Loucy (cell line): ENCODE measurements around the gene TMEM89.

Experiments
- H2AFZ ChIP-seq: fragments of 200-600 bp; sonication (generic); 2 replicates; pipeline ENCODE4 v1.6.0; 2016; ENCODE audit warnings: antibody characterized with exemption, mild to moderate bottlenecking, low read length, moderate library complexity
- H3F3A ChIP-seq: fragments of 200-600 bp; 2 replicates; pipeline ENCODE4 v1.6.0; 2016; ENCODE audit warnings: antibody characterized with exemption, low read depth, mild to moderate bottlenecking
- H3K27me3 ChIP-seq: fragments of 200-600 bp; sonication (generic); 2 replicates; pipeline ENCODE4 v1.6.1; 2014; ENCODE audit warnings: low read length, mild to moderate bottlenecking; ENCODE audit not compliant: insufficient read depth, poor library complexity, severe bottlenecking
- H3K36me3 ChIP-seq: fragments of 200-600 bp; sonication (generic); 2 replicates; pipeline ENCODE4 v1.6.1; 2016; ENCODE audit warnings: low read length; ENCODE audit not compliant: insufficient read depth
- H3K4me1 ChIP-seq: fragments of 200-600 bp; sonication (generic); 2 replicates; pipeline ENCODE4 v1.5.1; 2014; ENCODE audit warnings: low read length, mild to moderate bottlenecking; ENCODE audit not compliant: insufficient read depth, poor library complexity, severe bottlenecking
- H3K4me2 ChIP-seq: fragments of 200-600 bp; sonication (generic); 2 replicates; pipeline ENCODE4 v1.6.0; 2014; ENCODE audit warnings: antibody characterized with exemption, low read length, low read depth, mild to moderate bottlenecking; ENCODE audit not compliant: poor library complexity, severe bottlenecking
- H3K4me3 ChIP-seq: fragments of 200-600 bp; sonication (generic); 2 replicates; pipeline ENCODE4 v1.5.1; 2014; ENCODE audit warnings: low read length, mild to moderate bottlenecking, mixed read lengths; ENCODE audit not compliant: poor library complexity, severe bottlenecking
- H3K79me2 ChIP-seq: fragments of 200-600 bp; sonication (generic); 2 replicates; pipeline ENCODE4 v1.6.1; 2014; ENCODE audit warnings: low read length; ENCODE audit not compliant: insufficient read depth
- H3K9ac ChIP-seq: fragments of 200-600 bp; sonication (generic); 2 replicates; pipeline ENCODE4 v1.6.0; 2014; ENCODE audit warnings: mild to moderate bottlenecking, low read depth, low read length, moderate library complexity; ENCODE audit not compliant: poor library complexity, severe bottlenecking
- H3K9me2 ChIP-seq: fragments of 200-600 bp; sonication (generic); replicated peaks from 2 replicates; pipeline ENCODE4 v1.6.1; 2016; ENCODE audit warnings: low read depth, low read length, mixed read lengths
- H3K9me3 ChIP-seq: fragments of 200-600 bp; sonication (generic); 2 replicates; pipeline ENCODE4 v1.6.1; 2014; ENCODE audit warnings: mild to moderate bottlenecking, antibody characterized with exemption, low read length, low read depth; ENCODE audit not compliant: insufficient read depth
- H4K20me1 ChIP-seq: fragments of 200-600 bp; sonication (generic); 2 replicates; pipeline ENCODE4 v1.6.0; 2014; ENCODE audit warnings: antibody characterized with exemption, low read length, mild to moderate bottlenecking; ENCODE audit not compliant: insufficient read depth, poor library complexity, severe bottlenecking
- EZH2phosphoT487 ChIP-seq: fragments of 200-600 bp; IDR thresholded peaks from 2 replicates; pipeline ENCODE4 v1.6.1; 2018; ENCODE audit warnings: antibody characterized with exemption, mild to moderate bottlenecking, moderate library complexity, borderline replicate concordance
- TF ChIP-seq, protein P1 (sequence below): fragments of 200-600 bp; sonication (generic); conservative IDR thresholded peaks from 2 replicates; pipeline ENCODE4 v1.5.1; 2014; ENCODE audit warnings: mild to moderate bottlenecking, antibody characterized with exemption, low read length

TMEM89 gene

GRCh38 chr3:48591886-48592518 is 29.6 kb downstream of the TMEM89 start:
- no peaks in the 10 kb centered on the region for H3K36me3 ChIP-seq
- no peaks in the 10 kb centered on the region for H3K4me1 ChIP-seq
- H3F3A ChIP-seq: no peaks in the 10 kb centered on the region
- no peak overlapping the region for H3K9ac ChIP-seq
- no peak overlapping the region for H3K4me2 ChIP-seq
- no peak overlapping the region for H2AFZ ChIP-seq
- TF ChIP-seq EZH2phosphoT487: no peak
- TF ChIP-seq, protein P1, sequence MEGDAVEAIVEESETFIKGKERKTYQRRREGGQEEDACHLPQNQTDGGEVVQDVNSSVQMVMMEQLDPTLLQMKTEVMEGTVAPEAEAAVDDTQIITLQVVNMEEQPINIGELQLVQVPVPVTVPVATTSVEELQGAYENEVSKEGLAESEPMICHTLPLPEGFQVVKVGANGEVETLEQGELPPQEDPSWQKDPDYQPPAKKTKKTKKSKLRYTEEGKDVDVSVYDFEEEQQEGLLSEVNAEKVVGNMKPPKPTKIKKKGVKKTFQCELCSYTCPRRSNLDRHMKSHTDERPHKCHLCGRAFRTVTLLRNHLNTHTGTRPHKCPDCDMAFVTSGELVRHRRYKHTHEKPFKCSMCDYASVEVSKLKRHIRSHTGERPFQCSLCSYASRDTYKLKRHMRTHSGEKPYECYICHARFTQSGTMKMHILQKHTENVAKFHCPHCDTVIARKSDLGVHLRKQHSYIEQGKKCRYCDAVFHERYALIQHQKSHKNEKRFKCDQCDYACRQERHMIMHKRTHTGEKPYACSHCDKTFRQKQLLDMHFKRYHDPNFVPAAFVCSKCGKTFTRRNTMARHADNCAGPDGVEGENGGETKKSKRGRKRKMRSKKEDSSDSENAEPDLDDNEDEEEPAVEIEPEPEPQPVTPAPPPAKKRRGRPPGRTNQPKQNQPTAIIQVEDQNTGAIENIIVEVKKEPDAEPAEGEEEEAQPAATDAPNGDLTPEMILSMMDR: no peak
- no peaks in the 10 kb centered on the region for H3K9me3 ChIP-seq
- H3K4me3 ChIP-seq: no peak overlapping the region
- H3K79me2 ChIP-seq: no peaks in the 10 kb centered on the region
- no peaks in the 10 kb centered on the region for H4K20me1 ChIP-seq
- no peaks in the 10 kb centered on the region for H3K27me3 ChIP-seq
- H3K9me2 ChIP-seq: no peaks in the 10 kb centered on the region

- TF ChIP-seq, protein P1: no peak
- no peak for TF ChIP-seq EZH2phosphoT487
- no peak overlapping the region for H2AFZ ChIP-seq
- no peak overlapping the region for H3K4me3 ChIP-seq
- no peaks in the 10 kb centered on the region for H4K20me1 ChIP-seq
- H3K36me3 ChIP-seq: no peaks in the 10 kb centered on the region
- H3K79me2 ChIP-seq: no peaks in the 10 kb centered on the region
- no peak overlapping the region for H3K9ac ChIP-seq
- no peaks in the 10 kb centered on the region for H3F3A ChIP-seq
- H3K4me1 ChIP-seq: no peaks in the 10 kb centered on the region
- H3K9me2 ChIP-seq: no peaks in the 10 kb centered on the region
- no peaks in the 10 kb centered on the region for H3K27me3 ChIP-seq
- H3K9me3 ChIP-seq: no peaks in the 10 kb centered on the region
- H3K4me2 ChIP-seq: no peak overlapping the region
These were observed 30.1 kb downstream of the TMEM89 start for GRCh38 chr3:48591436-48591835.

DNA sequence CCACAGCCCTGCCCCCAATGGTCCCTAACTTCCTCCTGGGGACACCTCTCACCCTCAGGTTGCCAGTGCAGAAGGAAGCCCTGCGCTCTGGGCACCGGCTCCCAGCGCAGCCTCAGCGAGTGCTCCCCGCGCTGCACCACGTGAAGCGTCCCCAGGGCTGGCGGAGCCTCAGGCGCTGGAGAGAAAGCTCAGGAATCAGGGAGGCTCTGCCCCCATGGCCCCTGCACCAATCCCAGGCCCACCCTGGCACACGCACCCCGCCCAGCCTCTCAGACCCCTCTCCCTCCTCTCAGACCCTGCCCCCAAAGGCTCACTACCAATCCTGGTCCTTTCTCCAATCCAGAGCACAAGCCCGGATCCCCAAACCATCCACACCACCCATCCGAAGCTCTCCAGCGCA is 33.3 kb downstream of the TMEM89 start:
- Histone ChIP-seq H2AFZ (no peak overlapping the region), H3K9me3 (no peaks in the 10 kb centered on the region), H3K4me1 (no peaks in the 10 kb centered on the region), H3F3A (no peaks in the 10 kb centered on the region), H3K79me2 (no peaks in the 10 kb centered on the region), H3K4me2 (no peak overlapping the region), H3K36me3 (no peaks in the 10 kb centered on the region), H3K9ac (no peak overlapping the region), H3K9me2 (no peaks in the 10 kb centered on the region), H3K27me3 (no peaks in the 10 kb centered on the region), H3K4me3 (no peak overlapping the region), H4K20me1 (no peaks in the 10 kb centered on the region)
- TF ChIP-seq, protein P1: no peak
- no peak for TF ChIP-seq EZH2phosphoT487
